ENCODE data around the gene PARVG.

DNA sequence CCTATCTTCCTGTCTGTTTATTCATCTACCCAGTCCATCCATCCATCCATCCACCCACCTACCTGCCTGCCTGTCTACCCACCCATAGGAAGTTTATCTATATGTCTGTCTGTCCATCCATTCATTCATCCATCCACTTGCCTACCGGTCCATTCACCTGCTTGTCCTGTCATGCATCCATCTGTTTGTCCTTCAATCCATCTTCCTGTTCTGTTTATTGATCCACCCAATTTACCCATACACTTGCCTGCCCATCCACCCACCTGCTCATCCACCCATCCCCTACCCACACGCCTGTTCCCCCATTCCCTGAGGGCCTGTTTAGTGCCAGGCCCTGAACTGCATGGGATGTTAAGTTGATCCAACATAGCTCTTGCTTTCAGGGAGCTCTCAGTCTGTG lies 18.4 kb downstream of the PARVG start:
- TF ChIP-seq, protein P1, sequence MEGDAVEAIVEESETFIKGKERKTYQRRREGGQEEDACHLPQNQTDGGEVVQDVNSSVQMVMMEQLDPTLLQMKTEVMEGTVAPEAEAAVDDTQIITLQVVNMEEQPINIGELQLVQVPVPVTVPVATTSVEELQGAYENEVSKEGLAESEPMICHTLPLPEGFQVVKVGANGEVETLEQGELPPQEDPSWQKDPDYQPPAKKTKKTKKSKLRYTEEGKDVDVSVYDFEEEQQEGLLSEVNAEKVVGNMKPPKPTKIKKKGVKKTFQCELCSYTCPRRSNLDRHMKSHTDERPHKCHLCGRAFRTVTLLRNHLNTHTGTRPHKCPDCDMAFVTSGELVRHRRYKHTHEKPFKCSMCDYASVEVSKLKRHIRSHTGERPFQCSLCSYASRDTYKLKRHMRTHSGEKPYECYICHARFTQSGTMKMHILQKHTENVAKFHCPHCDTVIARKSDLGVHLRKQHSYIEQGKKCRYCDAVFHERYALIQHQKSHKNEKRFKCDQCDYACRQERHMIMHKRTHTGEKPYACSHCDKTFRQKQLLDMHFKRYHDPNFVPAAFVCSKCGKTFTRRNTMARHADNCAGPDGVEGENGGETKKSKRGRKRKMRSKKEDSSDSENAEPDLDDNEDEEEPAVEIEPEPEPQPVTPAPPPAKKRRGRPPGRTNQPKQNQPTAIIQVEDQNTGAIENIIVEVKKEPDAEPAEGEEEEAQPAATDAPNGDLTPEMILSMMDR (IDR thresholded peaks at IDR 0.05): no peak
- TF ChIP-seq POLR2AphosphoS5 (IDR thresholded peaks at IDR 0.05): no peak
